Trophoblast cell (in vitro differentiated cells and primary cell): ENCODE results near the gene LRMDA.

Source experiments
- DNase-seq, 2 donors: peaks; one replicate each; pipeline ENCODE4 v3.0.0-alpha.2; 2016
- H2AFZ ChIP-seq: 2 replicates; pipeline ENCODE4 v1.6.1; 2013; ENCODE audit warnings: low read length, moderate library complexity, mild to moderate bottlenecking; ENCODE audit not compliant: insufficient read depth, poor library complexity
- H2AK5ac ChIP-seq: 2 replicates; pipeline ENCODE4 v1.6.1; 2013; ENCODE audit warnings: mild to moderate bottlenecking, low read length
- H2BK120ac ChIP-seq: 2 replicates; pipeline ENCODE4 v1.6.1; 2013; ENCODE audit warnings: low read length, mild to moderate bottlenecking, moderate library complexity; ENCODE audit not compliant: insufficient read depth, poor library complexity
- H2BK12ac ChIP-seq: 2 replicates; pipeline ENCODE4 v1.6.1; 2013; ENCODE audit warnings: mild to moderate bottlenecking, low read length, moderate library complexity
- H2BK5ac ChIP-seq: 2 replicates; pipeline ENCODE4 v1.6.1; 2013; ENCODE audit warnings: low read length, low read depth, moderate library complexity, mild to moderate bottlenecking; ENCODE audit not compliant: poor library complexity
- H3K14ac ChIP-seq: 2 replicates; pipeline ENCODE4 v1.6.1; 2013; ENCODE audit warnings: mild to moderate bottlenecking, low read length
- H3K18ac ChIP-seq: 2 replicates; pipeline ENCODE4 v1.6.1; 2013; ENCODE audit warnings: mild to moderate bottlenecking, low read length
- H3K23ac ChIP-seq: 2 replicates; pipeline ENCODE4 v1.6.1; 2013; ENCODE audit warnings: low read length
- H3K27ac ChIP-seq: 2 replicates; pipeline ENCODE4 v1.5.1; 2013; ENCODE audit warnings: low read depth, mild to moderate bottlenecking, inconsistent platforms, low read length, moderate library complexity
- H3K27me3 ChIP-seq: 2 replicates; pipeline ENCODE4 v1.6.1; 2013; ENCODE audit warnings: inconsistent platforms, mild to moderate bottlenecking, low read length, moderate library complexity; ENCODE audit not compliant: insufficient read depth
- H3K36me3 ChIP-seq, 2 experiments: 1 replicate in 1 of 2; 2 replicates in 1 of 2; pipeline ENCODE4 v1.6.1; 2013; ENCODE audit warnings: low read length in 2 of 2, mild to moderate bottlenecking in 2 of 2, moderate library complexity in 1 of 2; ENCODE audit not compliant: insufficient read depth in 2 of 2, control insufficient read depth in 1 of 2
- H3K4ac ChIP-seq: 2 replicates; pipeline ENCODE4 v1.6.1; 2013; ENCODE audit warnings: low read depth, mild to moderate bottlenecking, low read length, moderate library complexity
- H3K4me1 ChIP-seq, 2 experiments: 1 replicate in 1 of 2; 2 replicates in 1 of 2; pipeline ENCODE4 v1.6.1; 2013; ENCODE audit warnings: low read length in 2 of 2, mild to moderate bottlenecking in 2 of 2, moderate library complexity in 1 of 2; ENCODE audit not compliant: insufficient read depth in 2 of 2, control insufficient read depth in 1 of 2
- H3K4me2 ChIP-seq: 2 replicates; pipeline ENCODE4 v1.6.1; 2013; ENCODE audit warnings: inconsistent platforms, mild to moderate bottlenecking, low read length, moderate library complexity
- H3K4me3 ChIP-seq: 2 replicates; pipeline ENCODE4 v1.5.1; 2013; ENCODE audit warnings: mild to moderate bottlenecking, low read depth, low read length, inconsistent platforms
- H3K79me1 ChIP-seq: one replicate; pipeline ENCODE4 v1.6.1; 2013; ENCODE audit warnings: low read length
- H3K79me2 ChIP-seq: 2 replicates; pipeline ENCODE4 v1.6.1; 2013; ENCODE audit warnings: low read length, mild to moderate bottlenecking; ENCODE audit not compliant: control insufficient read depth, insufficient read depth, poor library complexity
- H3K9ac ChIP-seq: 2 replicates; pipeline ENCODE4 v1.6.1; 2013; ENCODE audit warnings: mild to moderate bottlenecking, low read length
- H3K9me3 ChIP-seq: 2 replicates; pipeline ENCODE4 v1.6.1; 2013; ENCODE audit warnings: low read depth, mild to moderate bottlenecking, control low read depth, inconsistent platforms, low read length; ENCODE audit not compliant: insufficient read depth
- H4K12ac ChIP-seq: 2 replicates; pipeline ENCODE4 v1.6.1; 2013; ENCODE audit warnings: low read depth, mild to moderate bottlenecking, low read length, moderate library complexity
- H4K8ac ChIP-seq: 2 replicates; pipeline ENCODE4 v1.6.1; 2013; ENCODE audit warnings: low read depth, mild to moderate bottlenecking, low read length, moderate library complexity
- H4K91ac ChIP-seq: one replicate; pipeline ENCODE4 v1.6.1; 2013; ENCODE audit warnings: low read depth, mild to moderate bottlenecking, low read length, moderate library complexity
- WGBS: extraction: QIAGEN DNeasy Blood & Tissue Kit; methylation state at CpG from one replicate; pipeline ENCODE4 v1.1.7; 2013; ENCODE audit warnings: missing lambda C conversion rate; ENCODE audit not compliant: insufficient read length, insufficient coverage; ENCODE audit errors: extremely low coverage; 5-methylcytosine and 5-hydroxymethylcytosine counted together

Gene LRMDA

DNA sequence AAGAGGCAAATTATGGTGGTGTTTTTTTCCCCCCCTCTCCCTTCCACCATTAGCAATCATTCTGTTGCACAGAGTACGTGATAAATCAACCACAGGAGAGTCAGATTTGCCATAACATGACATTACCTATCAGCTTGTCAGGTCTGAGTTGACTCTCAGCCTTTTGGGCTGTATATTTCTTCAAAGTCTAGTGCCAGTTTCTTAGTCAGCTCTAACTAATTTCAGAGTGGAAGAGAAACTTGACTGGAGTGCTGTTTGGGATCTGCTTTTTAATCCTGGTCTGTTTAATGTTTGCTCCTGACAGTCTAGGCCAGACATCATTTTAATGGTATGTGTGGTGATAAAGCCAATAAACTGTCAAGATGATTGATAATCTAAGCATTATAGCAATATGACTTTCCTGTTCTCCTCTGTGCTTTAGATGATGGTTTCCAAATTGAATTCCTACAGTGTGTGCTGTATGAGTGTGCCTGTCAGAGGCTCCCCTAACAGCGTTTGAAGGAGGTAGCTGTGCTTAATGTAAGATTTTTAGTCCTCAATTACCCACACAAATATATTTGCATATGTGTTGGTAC, 76.9 kb downstream of the LRMDA start:
- Histone ChIP-seq H3K27ac (peak overlapping the region; percentile 46), H4K12ac (no peak overlapping the region), H3K4me1 (peaks cover 2 to 4% of the 10 kb centered on the region in 2 experiments), H3K9me3 (no peaks in the 10 kb centered on the region), H3K14ac (no peak overlapping the region), H2BK12ac (no peak overlapping the region), H4K8ac (no peak overlapping the region), H2BK120ac (no peak overlapping the region), H3K18ac (no peak overlapping the region), H2BK5ac (no peak overlapping the region), H3K79me2 (no peaks in the 10 kb centered on the region), H2AK5ac (no peak overlapping the region), H4K91ac (no peak overlapping the region), H3K23ac (no peak overlapping the region), H3K27me3 (peaks cover 2% of the 10 kb centered on the region), H2AFZ (no peak overlapping the region), H3K9ac (no peak overlapping the region), H3K4me2 (peak overlapping the region; percentile 28), H3K4ac (no peak overlapping the region), H3K79me1 (no peaks in the 10 kb centered on the region), H3K4me3 (no peak overlapping the region), H3K36me3 (no peaks in the 10 kb centered on the region)
- no CpG with 5 or more reads among the region's 2 CpGs for WGBS
- no peak for DNase-seq

DNA sequence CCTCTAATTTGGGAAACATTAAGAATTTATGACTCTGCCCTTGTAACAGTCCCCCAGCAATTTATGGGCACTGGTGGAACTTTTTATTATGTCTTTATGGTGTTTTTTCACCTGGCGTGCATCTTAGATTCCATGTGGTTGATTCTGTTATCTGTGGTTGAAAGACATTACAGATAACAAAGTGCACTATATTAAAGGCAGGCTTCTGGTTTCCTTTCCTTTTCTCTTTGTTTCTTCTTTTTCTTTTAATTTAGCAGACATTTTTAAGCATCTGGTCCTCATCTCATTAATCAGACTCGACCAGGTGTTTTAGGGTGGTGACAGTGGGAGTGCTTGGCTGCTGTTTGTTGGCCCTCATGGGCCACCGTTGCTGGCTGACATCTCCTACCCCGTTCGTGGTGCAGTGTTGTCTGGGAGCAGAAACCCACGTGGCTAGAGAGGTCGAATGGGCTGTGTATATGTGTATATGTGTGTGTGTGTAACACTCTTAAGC, 77.4 kb downstream of the LRMDA start:
- Histone ChIP-seq H2BK12ac (no peak overlapping the region), H3K23ac (no peak overlapping the region), H2AFZ (no peak overlapping the region), H4K8ac (no peak overlapping the region), H2BK5ac (no peak overlapping the region), H3K36me3 (no peaks in the 10 kb centered on the region), H3K79me1 (no peaks in the 10 kb centered on the region), H3K27ac (peak overlapping the region; percentile 46), H3K18ac (no peak overlapping the region), H3K9ac (no peak overlapping the region), H4K12ac (no peak overlapping the region), H3K4ac (no peak overlapping the region), H2BK120ac (no peak overlapping the region), H3K4me1 (peaks cover 2 to 4% of the 10 kb centered on the region in 2 experiments), H2AK5ac (no peak overlapping the region), H3K9me3 (no peaks in the 10 kb centered on the region), H4K91ac (no peak overlapping the region), H3K27me3 (peaks cover 2% of the 10 kb centered on the region), H3K4me2 (no peak overlapping the region), H3K4me3 (no peak overlapping the region), H3K79me2 (no peaks in the 10 kb centered on the region), H3K14ac (no peak overlapping the region)
- no peak for DNase-seq
- WGBS, result no CpG with 5 or more reads among the region's 7 CpGs

DNA sequence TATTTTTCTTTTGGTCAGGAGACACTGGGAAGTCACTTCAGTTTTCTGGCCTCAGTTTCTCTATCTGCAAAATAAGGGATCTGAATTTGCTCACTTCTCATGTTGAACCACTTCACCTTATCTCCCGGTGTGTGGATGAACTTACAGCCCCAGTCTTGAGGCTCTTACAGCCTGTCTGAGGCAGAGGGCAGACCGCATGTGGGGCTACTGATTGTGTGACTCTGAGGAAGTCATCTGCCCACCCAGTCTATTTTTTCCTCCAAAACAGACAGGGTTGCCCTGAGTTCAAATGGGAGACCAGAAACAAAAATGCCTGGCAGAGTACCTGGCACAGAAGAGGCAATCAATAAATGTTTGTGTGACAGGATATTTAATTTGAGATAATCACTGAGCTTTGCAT, 78.3 kb downstream of the LRMDA start:
- peak overlapping the region; percentile 76 for H2BK12ac ChIP-seq
- no peak overlapping the region for H3K9ac ChIP-seq
- no CpG with 5 or more reads among the region's 2 CpGs for WGBS
- no peaks in the 10 kb centered on the region for H3K79me2 ChIP-seq
- no peak for DNase-seq
- no peaks in the 10 kb centered on the region for H3K36me3 ChIP-seq
- peaks cover 2% of the 10 kb centered on the region for H3K27me3 ChIP-seq
- H3K14ac ChIP-seq, result no peak overlapping the region
- H3K27ac ChIP-seq, result no peak overlapping the region
- H3K4me3 ChIP-seq, result no peak overlapping the region
- no peak overlapping the region for H3K23ac ChIP-seq
- H3K79me1 ChIP-seq, result no peaks in the 10 kb centered on the region
- H2BK120ac ChIP-seq, result peak overlapping the region; percentile 65
- H2AFZ ChIP-seq, result no peak overlapping the region
- no peak overlapping the region for H2BK5ac ChIP-seq
- no peak overlapping the region for H4K91ac ChIP-seq
- H3K9me3 ChIP-seq, result no peaks in the 10 kb centered on the region
- H3K4me2 ChIP-seq, result no peak overlapping the region
- H2AK5ac ChIP-seq, result no peak overlapping the region
- no peak overlapping the region for H3K18ac ChIP-seq
- no peak overlapping the region for H4K12ac ChIP-seq
- no peak overlapping the region for H4K8ac ChIP-seq
- H3K4ac ChIP-seq, result no peak overlapping the region
- peaks cover 2 to 4% of the 10 kb centered on the region in 2 experiments for H3K4me1 ChIP-seq

DNA sequence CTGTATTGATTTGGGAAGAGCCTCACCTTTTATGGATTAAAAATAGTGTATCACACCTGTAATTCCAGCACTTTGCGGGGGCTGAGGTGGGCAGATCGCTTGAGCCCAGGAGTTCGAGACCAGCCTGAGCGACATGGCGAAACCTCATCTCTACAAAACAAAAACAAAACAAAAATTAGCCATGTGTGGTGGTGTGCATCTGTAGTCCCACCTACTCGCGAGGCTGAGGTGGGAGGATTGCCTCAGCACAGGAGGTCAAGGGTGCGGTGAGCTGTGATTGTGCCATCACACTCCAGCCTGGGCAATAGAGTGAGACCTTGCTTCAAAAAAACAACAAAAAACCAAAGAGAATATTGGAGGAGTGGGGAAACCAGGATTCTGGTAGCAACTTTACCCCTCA, 79.6 kb downstream of the LRMDA start:
- Histone ChIP-seq H3K18ac (no peak overlapping the region), H3K9me3 (no peaks in the 10 kb centered on the region), H4K12ac (no peak overlapping the region), H3K4me1 (peaks cover 2 to 4% of the 10 kb centered on the region in 2 experiments), H3K27me3 (peaks cover 2% of the 10 kb centered on the region), H2AFZ (no peak overlapping the region), H4K91ac (no peak overlapping the region), H3K79me1 (no peaks in the 10 kb centered on the region), H3K79me2 (no peaks in the 10 kb centered on the region), H3K4me3 (no peak overlapping the region), H2BK5ac (no peak overlapping the region), H3K23ac (no peak overlapping the region), H2BK12ac (no peak overlapping the region), H4K8ac (no peak overlapping the region), H2BK120ac (no peak overlapping the region), H3K36me3 (no peaks in the 10 kb centered on the region), H3K27ac (no peak overlapping the region), H3K4me2 (no peak overlapping the region), H3K14ac (no peak overlapping the region), H2AK5ac (no peak overlapping the region), H3K4ac (no peak overlapping the region), H3K9ac (no peak overlapping the region)
- no CpG with 5 or more reads among the region's 8 CpGs for WGBS
- DNase-seq, result no peak
